Measurements from ENCODE around the gene KDM4B.

DNA sequence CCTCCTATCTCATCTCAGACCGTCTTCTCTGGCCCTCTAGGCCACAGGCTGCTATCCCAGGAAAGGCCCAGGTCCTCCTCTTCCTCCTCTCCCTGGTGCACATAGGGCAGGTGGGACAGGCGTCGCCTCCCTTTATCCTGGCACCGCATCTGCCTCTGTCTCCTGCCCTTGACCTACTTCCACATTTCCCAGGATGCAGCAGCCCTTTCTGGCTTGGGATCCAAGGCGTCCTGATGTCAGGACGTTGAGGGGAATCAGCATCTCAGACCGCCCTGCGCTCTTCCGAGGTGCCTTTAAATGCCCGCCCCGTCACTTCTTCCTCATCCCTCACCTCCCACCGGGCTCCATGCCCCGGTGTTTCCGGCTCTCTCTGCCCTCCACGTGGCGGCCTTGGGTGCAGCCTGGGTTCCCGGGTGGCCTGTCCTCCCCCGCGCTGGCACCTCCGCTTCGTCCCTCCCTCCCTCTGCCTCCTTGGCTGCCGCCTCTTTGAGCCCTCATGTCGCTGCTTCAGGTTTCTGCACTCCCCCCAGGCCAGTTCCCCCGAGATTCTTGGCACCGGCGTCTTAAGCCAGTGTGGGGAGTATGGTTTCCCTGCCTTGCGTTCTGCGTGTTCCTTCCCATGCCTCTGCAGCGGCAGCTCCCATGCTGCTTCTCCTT is 66.3 kb downstream of the KDM4B start:
- TF ChIP-seq EZH2 (IDR thresholded peaks at IDR 0.05; ENCODE audit: borderline replicate concordance, insufficient read depth, low read depth, low read length, poor library complexity, severe bottlenecking), result no peak
- TF ChIP-seq, protein P1, sequence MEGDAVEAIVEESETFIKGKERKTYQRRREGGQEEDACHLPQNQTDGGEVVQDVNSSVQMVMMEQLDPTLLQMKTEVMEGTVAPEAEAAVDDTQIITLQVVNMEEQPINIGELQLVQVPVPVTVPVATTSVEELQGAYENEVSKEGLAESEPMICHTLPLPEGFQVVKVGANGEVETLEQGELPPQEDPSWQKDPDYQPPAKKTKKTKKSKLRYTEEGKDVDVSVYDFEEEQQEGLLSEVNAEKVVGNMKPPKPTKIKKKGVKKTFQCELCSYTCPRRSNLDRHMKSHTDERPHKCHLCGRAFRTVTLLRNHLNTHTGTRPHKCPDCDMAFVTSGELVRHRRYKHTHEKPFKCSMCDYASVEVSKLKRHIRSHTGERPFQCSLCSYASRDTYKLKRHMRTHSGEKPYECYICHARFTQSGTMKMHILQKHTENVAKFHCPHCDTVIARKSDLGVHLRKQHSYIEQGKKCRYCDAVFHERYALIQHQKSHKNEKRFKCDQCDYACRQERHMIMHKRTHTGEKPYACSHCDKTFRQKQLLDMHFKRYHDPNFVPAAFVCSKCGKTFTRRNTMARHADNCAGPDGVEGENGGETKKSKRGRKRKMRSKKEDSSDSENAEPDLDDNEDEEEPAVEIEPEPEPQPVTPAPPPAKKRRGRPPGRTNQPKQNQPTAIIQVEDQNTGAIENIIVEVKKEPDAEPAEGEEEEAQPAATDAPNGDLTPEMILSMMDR (IDR thresholded peaks at IDR 0.05), result no peak

Measured in B cell (primary cell).